Gastrocnemius medialis (tissue), 4 donors: ENCODE measurements around the gene GPA33.

Experiments
- POLR2A ChIP-seq, 2 donors: fragments of 450-650 bp; IDR thresholded peaks; one replicate each; pipeline ENCODE4 v1.6.1; 2017; ENCODE audit warnings: antibody characterized with exemption in 2 of 2, mild to moderate bottlenecking in 2 of 2, moderate library complexity in 2 of 2
- TF ChIP-seq, protein P1 (sequence below), 5 experiments: fragments of 450-650 bp in 3 of 5; fragments of 200-600 bp in 2 of 5; sonication (generic) in 2 of 5; IDR thresholded peaks in 4 of 5; conservative IDR thresholded peaks in 1 of 5; 1 replicate in 4 of 5; 2 replicates in 1 of 5; pipeline ENCODE4 v1.5.1; 2016 to 2019; ENCODE audit warnings: antibody characterized with exemption in 5 of 5, mild to moderate bottlenecking in 3 of 5, moderate library complexity in 3 of 5

DNA sequence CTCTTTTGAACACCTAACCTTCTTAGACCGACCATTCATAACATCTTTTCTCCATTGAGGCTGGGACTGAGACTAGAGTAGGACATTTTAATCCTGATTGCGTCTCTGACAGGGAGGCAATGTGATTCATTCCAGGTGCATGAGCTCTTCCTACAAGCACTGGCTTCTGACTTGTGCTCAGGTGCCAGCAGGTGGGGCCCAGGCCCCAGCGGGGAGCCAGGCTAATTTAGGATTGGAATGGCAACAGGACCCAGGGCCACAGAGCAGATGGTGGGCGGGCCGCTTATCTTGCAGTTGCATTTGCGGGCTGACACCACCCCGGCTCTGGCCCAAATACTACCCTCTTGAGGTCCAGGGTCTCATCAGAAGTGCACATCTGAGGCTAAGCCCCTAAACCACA, 4.1 kb downstream of the GPA33 start:
- no peak for TF ChIP-seq POLR2A (IDR thresholded peaks at IDR 0.05)
- TF ChIP-seq, protein P1, sequence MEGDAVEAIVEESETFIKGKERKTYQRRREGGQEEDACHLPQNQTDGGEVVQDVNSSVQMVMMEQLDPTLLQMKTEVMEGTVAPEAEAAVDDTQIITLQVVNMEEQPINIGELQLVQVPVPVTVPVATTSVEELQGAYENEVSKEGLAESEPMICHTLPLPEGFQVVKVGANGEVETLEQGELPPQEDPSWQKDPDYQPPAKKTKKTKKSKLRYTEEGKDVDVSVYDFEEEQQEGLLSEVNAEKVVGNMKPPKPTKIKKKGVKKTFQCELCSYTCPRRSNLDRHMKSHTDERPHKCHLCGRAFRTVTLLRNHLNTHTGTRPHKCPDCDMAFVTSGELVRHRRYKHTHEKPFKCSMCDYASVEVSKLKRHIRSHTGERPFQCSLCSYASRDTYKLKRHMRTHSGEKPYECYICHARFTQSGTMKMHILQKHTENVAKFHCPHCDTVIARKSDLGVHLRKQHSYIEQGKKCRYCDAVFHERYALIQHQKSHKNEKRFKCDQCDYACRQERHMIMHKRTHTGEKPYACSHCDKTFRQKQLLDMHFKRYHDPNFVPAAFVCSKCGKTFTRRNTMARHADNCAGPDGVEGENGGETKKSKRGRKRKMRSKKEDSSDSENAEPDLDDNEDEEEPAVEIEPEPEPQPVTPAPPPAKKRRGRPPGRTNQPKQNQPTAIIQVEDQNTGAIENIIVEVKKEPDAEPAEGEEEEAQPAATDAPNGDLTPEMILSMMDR (IDR thresholded peaks at IDR 0.05 in 4 of 5, conservative IDR thresholded peaks at IDR 0.05 in 1 of 5) = peak in 1 of 5 experiments; percentile 14
